HG03045 (cell line): ENCODE data around the gene SHMT1.
"Not testable (repeated sequence)": the region's sequence is repeated elsewhere in the genome, so short reads cannot be mapped to it uniquely, and the experiment has no call there.

Experiments used
- ATAC-seq: cut with Tn5 transposase; IDR thresholded peaks from one replicate; pipeline ENCODE4 v1.9.1; 2021; ENCODE audit warnings: mild to moderate bottlenecking, moderate library complexity; ENCODE audit not compliant: unreplicated experiment

Gene SHMT1

GRCh38 chr17:18300725-18301480, 62.4 kb downstream of the SHMT1 start:
- no peak for ATAC-seq

DNA sequence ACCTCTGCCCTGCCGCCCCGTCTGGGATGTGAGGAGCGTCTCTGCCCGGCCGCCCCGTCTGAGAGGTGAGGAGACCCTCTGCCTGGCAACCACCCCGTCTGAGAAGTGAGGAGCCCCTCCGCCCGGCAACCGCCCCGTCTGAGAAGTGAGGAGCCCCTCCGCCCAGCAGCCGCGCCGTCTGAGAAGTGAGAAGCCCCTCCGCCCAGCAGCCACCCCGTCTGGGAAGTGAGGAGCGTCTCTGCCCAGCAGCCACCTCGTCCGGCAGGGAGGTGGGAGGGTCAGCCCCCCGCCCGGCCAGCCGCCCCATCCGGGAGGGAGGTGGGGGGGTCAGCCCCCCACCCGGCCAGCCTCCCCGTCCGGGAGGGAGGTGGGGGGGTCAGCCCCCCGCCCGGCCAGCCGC, 65.3 kb downstream of the SHMT1 start:
- not testable (repeated sequence) for ATAC-seq

- ATAC-seq = no peak
Measured at GRCh38 chr17:18291718-18292540, 71.4 kb downstream of the SHMT1 start.

DNA sequence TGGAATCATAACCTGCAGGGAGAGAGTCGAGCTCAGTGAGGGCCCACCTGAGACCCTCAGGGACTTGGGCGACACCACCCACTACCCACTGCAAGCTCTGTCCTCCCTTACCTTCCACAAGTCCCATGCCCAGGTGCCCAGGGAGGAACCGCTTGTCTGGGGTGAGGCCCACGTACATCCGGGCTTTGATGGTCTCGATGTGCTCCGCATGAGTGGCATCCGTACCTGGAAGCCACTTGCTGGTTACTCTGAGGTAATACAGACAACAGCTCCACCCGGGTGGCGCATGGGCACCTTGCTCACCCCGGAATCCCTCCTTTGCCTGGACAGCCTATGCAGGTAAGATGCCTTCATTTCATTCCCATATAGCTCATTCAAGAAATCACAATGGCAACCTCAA, 78.1 kb downstream of the SHMT1 start:
- no peak for ATAC-seq

DNA sequence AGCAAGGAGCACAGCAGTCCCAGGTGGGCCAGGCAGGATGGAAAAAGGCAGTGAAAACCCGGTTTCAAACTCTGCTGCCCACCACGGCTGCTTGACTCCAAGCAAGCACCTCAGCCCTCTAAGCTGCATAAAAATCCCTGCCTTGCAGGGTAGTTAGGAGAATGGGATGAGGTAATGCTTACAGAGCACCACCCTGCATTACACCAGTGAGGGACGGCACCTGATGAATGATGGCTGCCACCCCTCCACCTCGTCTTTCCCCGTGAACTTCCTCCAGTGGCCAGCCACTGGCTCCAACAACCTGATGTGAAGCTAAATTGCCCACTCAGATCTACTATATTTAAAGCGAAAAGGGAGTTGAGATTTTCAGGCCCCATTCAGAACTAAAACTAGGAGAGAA, 81.6 kb downstream of the SHMT1 start:
- no peak for ATAC-seq

DNA sequence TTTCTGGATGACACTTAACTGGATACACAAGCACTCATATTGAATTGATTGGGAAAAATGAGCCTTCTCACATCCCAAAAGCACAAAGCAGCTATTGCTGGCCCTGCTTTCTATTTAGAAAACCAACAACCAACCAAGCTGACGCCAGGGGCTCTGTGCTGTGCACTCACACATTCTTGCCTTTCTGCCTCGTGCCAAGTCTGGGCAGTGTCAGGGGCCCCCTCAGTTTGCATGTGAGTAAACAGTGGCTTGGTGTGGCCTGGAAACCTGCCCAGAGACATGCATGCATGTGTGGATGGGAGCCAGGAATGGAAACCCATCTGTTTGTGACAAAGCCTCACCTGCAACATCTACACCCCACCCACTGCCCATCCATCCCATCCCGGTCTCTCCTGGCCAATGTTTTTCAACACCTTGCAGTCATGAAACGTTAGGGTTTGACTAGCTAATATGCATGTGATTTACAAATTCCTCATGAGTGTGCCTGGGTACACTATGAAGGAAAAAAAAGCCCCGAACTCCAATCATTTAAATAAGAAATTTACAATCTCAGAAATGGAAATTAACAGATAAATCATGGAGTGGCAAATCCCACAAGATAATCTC, 82.5 kb downstream of the SHMT1 start:
- ATAC-seq = no peak

DNA sequence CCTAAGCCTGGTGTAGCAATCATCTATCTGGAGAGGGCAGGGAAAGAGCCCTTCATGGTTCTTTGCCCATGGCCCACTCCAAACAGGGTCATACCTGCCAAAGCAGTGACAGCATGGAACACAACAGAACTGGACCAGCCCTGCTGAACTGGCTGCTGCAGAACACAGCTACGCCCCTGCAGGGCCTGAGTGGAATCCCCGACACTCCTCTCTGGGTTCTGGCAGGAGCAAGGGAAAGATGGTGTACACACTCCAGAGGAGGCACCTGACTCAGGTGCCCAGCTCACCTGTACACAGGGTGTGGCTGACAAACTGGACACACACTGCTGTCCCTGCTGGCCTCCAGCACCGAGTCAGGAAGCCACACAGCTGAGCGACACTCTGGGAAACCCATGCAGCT, 83.1 kb downstream of the SHMT1 start:
- no peak for ATAC-seq

GRCh38 chr17:18278867-18279266, 84.5 kb downstream of the SHMT1 start:
- no peak for ATAC-seq
